A172 (cell line): Measurements from ENCODE around the gene C1QTNF12. TPM values are rescaled to one million over a fixed set of nuclear protein-coding genes. Genes with fewer than 3 reads are reported as not detected.

Source experiments
- DNase-seq: peaks from one replicate; pipeline ENCODE4 v3.0.0-alpha.2; 2015; ENCODE audit warnings: low spot score
- total RNA-seq: library from RNA; depleted of rRNA; stranded (reverse); fragments of >200 nt; shearing (Covaris generic); gene quantifications from 2 replicates; pipeline ENCODE4 v1.2.3, GENCODE V29; 2014; rRNA removed

C1QTNF12 gene
- total RNA-seq = not detected in 2 replicates

GRCh38 chr1:1246577-1247340, at the start of gene C1QTNF12:
Gene C1QTNF12 (minus strand): TSS chr1:1246722. CDS start chr1:1246690, 32 bp downstream.
- DNase-seq = no peak

GRCh38 chr1:1295154-1295923, 48.8 kb upstream of the C1QTNF12 start:
- DNase-seq = no peak

- no peak for DNase-seq
Measured at GRCh38 chr1:1294250-1294890, 47.8 kb upstream of the C1QTNF12 start.

- DNase-seq = no peak
Measured at GRCh38 chr1:1293263-1294249, 47.0 kb upstream of the C1QTNF12 start.

- DNase-seq = no peak
Measured at GRCh38 chr1:1292851-1293250, 46.3 kb upstream of the C1QTNF12 start.

GRCh38 chr1:1292442-1292779, 45.9 kb upstream of the C1QTNF12 start:
- DNase-seq = no peak

- DNase-seq = no peak
Measured at GRCh38 chr1:1291548-1292441, 45.3 kb upstream of the C1QTNF12 start.

GRCh38 chr1:1291023-1291528, 44.6 kb upstream of the C1QTNF12 start:
- no peak for DNase-seq

- no peak for DNase-seq
Measured at GRCh38 chr1:1290238-1290731, 43.8 kb upstream of the C1QTNF12 start.

- no peak for DNase-seq
Measured at GRCh38 chr1:1287288-1288110, 41.0 kb upstream of the C1QTNF12 start.

- no peak for DNase-seq
Measured at GRCh38 chr1:1286313-1287261, 40.1 kb upstream of the C1QTNF12 start.

GRCh38 chr1:1285611-1286311, 39.2 kb upstream of the C1QTNF12 start:
- no peak for DNase-seq

GRCh38 chr1:1285102-1285571, 38.6 kb upstream of the C1QTNF12 start:
- no peak for DNase-seq

GRCh38 chr1:1284221-1285101, 37.9 kb upstream of the C1QTNF12 start:
- DNase-seq = no peak

- DNase-seq = no peak
Measured at GRCh38 chr1:1283821-1284220, 37.3 kb upstream of the C1QTNF12 start.

- peak; percentile 26 for DNase-seq
Measured at GRCh38 chr1:1282998-1283397, 36.5 kb upstream of the C1QTNF12 start.
